Nephron progenitor cell (in vitro differentiated cells): ENCODE data around the gene DNM2.

Experiments
- DNase-seq: peaks from one replicate; pipeline ENCODE4 v3.0.0; 2021
- H3K27ac Mint-ChIP-seq: 2 replicates; pipeline ENCODE4 v1.8.0; 2021; ENCODE audit warnings: mild to moderate bottlenecking, moderate library complexity, mixed read lengths
- H3K27me3 Mint-ChIP-seq: 2 replicates; pipeline ENCODE4 v1.8.0; 2021; ENCODE audit warnings: mild to moderate bottlenecking, low read depth, mixed read lengths; ENCODE audit not compliant: poor library complexity
- H3K36me3 Mint-ChIP-seq: 2 replicates; pipeline ENCODE4 v1.8.0; 2021; ENCODE audit warnings: low read depth, mixed read lengths
- H3K4me1 Mint-ChIP-seq: 2 replicates; pipeline ENCODE4 v1.8.0; 2021; ENCODE audit warnings: mixed read lengths
- H3K4me3 Mint-ChIP-seq: 2 replicates; pipeline ENCODE4 v1.8.0; 2021; ENCODE audit warnings: mild to moderate bottlenecking, moderate library complexity, mixed read lengths
- H3K9me3 Mint-ChIP-seq: 2 replicates; pipeline ENCODE4 v1.8.0; 2021; ENCODE audit warnings: mild to moderate bottlenecking, moderate library complexity, mixed read lengths
- TF ChIP-seq, protein P1 (sequence below): fragments of 200-600 bp; sonication (generic); IDR thresholded peaks from 2 replicates; pipeline ENCODE4 v1.5.0; 2021; ENCODE audit warnings: antibody characterized with exemption

The DNM2 gene

GRCh38 chr19:10878253-10878652, 160.4 kb downstream of the DNM2 start:
- H3K4me3 Mint-ChIP-seq: no peak overlapping the region
- peak overlapping the region; percentile 95 for H3K27ac Mint-ChIP-seq
- TF ChIP-seq, protein P1, sequence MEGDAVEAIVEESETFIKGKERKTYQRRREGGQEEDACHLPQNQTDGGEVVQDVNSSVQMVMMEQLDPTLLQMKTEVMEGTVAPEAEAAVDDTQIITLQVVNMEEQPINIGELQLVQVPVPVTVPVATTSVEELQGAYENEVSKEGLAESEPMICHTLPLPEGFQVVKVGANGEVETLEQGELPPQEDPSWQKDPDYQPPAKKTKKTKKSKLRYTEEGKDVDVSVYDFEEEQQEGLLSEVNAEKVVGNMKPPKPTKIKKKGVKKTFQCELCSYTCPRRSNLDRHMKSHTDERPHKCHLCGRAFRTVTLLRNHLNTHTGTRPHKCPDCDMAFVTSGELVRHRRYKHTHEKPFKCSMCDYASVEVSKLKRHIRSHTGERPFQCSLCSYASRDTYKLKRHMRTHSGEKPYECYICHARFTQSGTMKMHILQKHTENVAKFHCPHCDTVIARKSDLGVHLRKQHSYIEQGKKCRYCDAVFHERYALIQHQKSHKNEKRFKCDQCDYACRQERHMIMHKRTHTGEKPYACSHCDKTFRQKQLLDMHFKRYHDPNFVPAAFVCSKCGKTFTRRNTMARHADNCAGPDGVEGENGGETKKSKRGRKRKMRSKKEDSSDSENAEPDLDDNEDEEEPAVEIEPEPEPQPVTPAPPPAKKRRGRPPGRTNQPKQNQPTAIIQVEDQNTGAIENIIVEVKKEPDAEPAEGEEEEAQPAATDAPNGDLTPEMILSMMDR: no peak
- H3K27me3 Mint-ChIP-seq: peaks cover 3% of the 10 kb centered on the region
- no peaks in the 10 kb centered on the region for H3K9me3 Mint-ChIP-seq
- peaks cover 82% of the 10 kb centered on the region for H3K4me1 Mint-ChIP-seq
- peaks cover 7% of the 10 kb centered on the region for H3K36me3 Mint-ChIP-seq
- no peak for DNase-seq
